ENCODE results near the gene CYB5R2.

Gene CYB5R2

GRCh38 chr11:7636350-7636749 lies 37.0 kb downstream of the CYB5R2 start:
- no peak for DNase-seq

DNA sequence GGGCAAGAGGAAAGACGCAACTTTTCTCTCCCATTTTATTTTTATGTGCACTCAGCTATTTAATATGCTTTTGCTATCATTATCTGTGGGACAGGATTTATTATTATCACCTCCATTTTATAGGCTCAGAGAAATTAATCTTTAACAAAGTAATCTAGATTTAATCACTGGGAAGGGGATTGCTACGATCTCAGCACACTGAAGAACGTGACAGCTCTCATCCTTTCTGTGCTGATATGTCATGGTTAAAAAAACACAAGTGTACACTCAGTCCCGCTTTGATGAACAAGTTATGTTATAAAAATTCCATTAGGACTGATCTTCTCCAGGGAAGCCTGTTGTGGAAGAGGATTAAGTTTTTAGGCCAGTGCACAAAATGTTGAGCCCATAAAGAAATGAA lies 37.6 kb downstream of the CYB5R2 start:
- DNase-seq, result no peak

GRCh38 chr11:7635137-7635536 lies 38.2 kb downstream of the CYB5R2 start:
- no peak for DNase-seq

DNA sequence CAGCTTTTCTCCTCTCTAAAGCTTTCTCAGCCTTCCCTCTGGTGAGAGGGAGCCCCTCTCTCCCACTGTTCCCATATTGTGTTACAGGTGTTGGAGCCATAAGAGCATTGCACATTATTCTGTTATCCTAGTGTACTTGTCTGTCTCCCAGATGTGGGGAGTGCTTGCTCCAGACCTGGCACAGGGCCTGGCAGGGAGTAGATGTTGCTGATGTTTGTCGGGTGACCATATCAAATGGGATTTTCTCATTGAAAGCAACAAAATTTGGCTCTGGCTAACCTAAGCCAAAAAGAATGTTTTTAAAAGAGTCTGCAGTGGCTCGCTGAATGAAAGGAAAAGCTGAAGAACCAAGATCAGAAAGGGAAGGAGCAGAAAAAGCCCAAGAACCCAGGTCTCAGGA lies 41.1 kb downstream of the CYB5R2 start:
- no peak for DNase-seq

- no peak for DNase-seq
Observed at GRCh38 chr11:7630002-7630401, 43.3 kb downstream of the CYB5R2 start.

- DNase-seq, result no peak
Observed at GRCh38 chr11:7628660-7629059, 44.6 kb downstream of the CYB5R2 start.

DNA sequence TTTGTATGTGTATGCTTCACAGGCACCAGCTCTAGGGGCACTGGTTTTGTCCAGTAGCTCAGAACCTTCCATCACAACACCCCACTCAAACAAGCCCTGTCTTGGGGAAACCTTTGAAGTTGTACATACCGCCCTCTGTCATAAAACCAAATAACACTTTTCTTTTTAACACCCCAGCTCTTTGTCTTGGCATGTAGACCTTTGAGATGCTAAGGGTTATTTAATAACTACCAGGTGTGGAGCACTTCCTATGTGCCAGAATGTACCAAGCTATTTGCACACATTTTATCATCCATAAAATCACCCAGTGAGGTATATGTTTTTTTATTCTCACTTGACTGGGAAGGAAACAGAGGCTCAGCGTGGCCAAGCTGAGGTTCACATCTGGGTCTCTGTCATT lies 50.6 kb downstream of the CYB5R2 start:
- no peak for DNase-seq

- DNase-seq, result no peak
Observed at GRCh38 chr11:7621554-7621953, 51.7 kb downstream of the CYB5R2 start.

DNA sequence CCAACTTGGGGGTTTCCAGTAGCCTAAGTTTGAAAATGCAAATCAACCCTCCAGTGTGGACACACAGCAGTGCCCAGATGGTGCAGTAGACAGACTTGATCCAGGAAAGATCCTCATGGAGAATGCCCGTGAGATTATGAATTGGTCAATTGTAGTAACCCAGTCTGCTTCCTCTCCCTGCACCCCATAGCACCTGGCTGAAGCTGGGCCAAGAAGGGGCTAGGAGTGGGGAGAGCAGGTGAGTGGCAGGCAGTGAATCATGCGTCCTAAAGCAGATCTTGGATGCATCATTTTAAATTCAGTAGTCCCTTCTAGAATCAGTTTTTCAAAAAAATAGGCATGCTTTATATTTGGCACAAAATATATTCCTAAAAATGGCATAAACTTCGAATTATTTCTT lies 52.2 kb downstream of the CYB5R2 start:
- no peak for DNase-seq

DNA sequence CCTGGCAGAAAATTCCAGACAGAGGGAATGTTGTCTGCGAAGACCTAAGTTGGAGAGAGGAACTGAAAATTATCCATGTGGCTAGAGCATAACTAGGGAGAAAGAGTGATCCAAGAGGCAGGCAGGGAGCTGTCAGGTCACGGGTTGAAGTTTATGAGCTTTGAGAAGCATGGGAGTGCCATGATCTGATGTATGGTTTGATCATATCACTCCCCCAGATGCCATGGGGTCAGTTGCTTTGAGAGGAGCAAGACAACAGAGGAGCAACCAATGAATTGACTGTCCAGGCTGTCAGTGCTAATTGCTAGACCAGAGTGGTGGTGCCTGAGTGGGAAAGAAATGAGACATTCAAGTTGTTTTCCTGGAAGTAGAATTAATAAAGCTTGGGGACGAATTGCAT lies 54.0 kb downstream of the CYB5R2 start:
- no peak for DNase-seq

DNA sequence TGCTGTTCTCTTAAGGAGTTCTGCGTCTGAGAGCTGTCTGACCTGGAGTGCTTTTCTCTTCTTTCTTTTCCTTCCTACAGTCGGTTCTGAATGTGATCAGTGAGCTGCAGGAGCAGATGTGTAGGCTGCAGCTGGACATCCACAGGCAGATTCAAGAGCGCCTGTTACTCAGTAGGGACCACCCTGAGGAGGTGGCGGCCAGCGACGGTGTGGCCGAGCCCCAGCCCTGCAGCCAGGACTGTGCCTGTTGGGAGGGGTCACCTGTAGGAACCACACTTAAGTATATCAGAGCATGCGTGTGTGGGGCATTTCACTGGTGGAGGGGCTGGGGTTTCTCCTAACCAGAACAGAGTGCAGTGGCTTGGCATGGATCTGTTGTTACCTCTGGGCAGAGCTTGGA lies 56.3 kb downstream of the CYB5R2 start:
- no peak for DNase-seq

Measured in activated CD4-positive, alpha-beta T cell treated with anti-CD3 and anti-CD28 coated beads, Interleukin-2, amount 50 U/mL, for 4 hours (primary cell).